GM21528 (cell line): Measurements from ENCODE around the gene ZNF888.
A peak's percentile ranks its signal among the peaks of the same experiment; 100 is the strongest.
"Not testable (repeated sequence)": the region's sequence is repeated elsewhere in the genome, so short reads cannot be mapped to it uniquely, and the experiment has no call there.

Experiments used
- ATAC-seq: cut with Tn5 transposase; IDR thresholded peaks from one replicate; pipeline ENCODE4 v1.9.1; 2021; ENCODE audit warnings: mild to moderate bottlenecking, moderate library complexity; ENCODE audit not compliant: unreplicated experiment, low FRiP score

The ZNF888 gene

GRCh38 chr19:52889931-52890330 is 33.3 kb downstream of the ZNF888 start:
- ATAC-seq = no peak

GRCh38 chr19:52889076-52889475 is 34.2 kb downstream of the ZNF888 start:
- ATAC-seq = no peak

- no peak for ATAC-seq
These were observed 42.3 kb downstream of the ZNF888 start for GRCh38 chr19:52880895-52881389.

- not testable (repeated sequence) for ATAC-seq
These were observed 50.2 kb downstream of the ZNF888 start for GRCh38 chr19:52872996-52873395.

GRCh38 chr19:52871466-52871865 is 51.8 kb downstream of the ZNF888 start:
- ATAC-seq = no peak

- not testable (repeated sequence) for ATAC-seq
These were observed 55.2 kb downstream of the ZNF888 start for GRCh38 chr19:52868031-52868430.

- peak; percentile 93 for ATAC-seq
These were observed 65.6 kb downstream of the ZNF888 start, which contains the start of gene ZNF468 for GRCh38 chr19:52857378-52858191. Gene ZNF468, minus strand, starts transcription at chr19:52857619. Its CDS starts 3,347 bp downstream, at chr19:52854272.

GRCh38 chr19:52856540-52857377 is 66.5 kb downstream of the ZNF888 start:
- peak; percentile 25 for ATAC-seq
